Mesothelial cell of epicardium (in vitro differentiated cells): ENCODE data around the gene MRPS34. TPM values are rescaled to one million over a fixed set of nuclear protein-coding genes. Genes with fewer than 3 reads are reported as not detected.

Experiments
- DNase-seq, 2 experiments: peaks; one replicate each; pipeline ENCODE4 v3.0.0; 2021; ENCODE audit warnings: low spot score in 2 of 2; ENCODE audit not compliant: unreplicated experiment in 2 of 2
- H3K27ac Mint-ChIP-seq: 2 replicates; pipeline ENCODE4 v1.8.0; 2021; ENCODE audit warnings: mixed read lengths
- H3K27me3 Mint-ChIP-seq: 2 replicates; pipeline ENCODE4 v1.8.0; 2021; ENCODE audit warnings: low read depth, mixed read lengths
- H3K36me3 Mint-ChIP-seq: 2 replicates; pipeline ENCODE4 v1.8.0; 2021; ENCODE audit warnings: mixed read lengths
- H3K4me1 Mint-ChIP-seq: 2 replicates; pipeline ENCODE4 v1.8.0; 2021; ENCODE audit warnings: mixed read lengths
- H3K4me3 Mint-ChIP-seq: 2 replicates; pipeline ENCODE4 v1.8.0; 2021; ENCODE audit warnings: mild to moderate bottlenecking, moderate library complexity, mixed read lengths
- H3K9me3 Mint-ChIP-seq: 2 replicates; pipeline ENCODE4 v1.8.0; 2021; ENCODE audit warnings: mixed read lengths
- total RNA-seq: library from RNA; stranded (reverse); gene quantifications from 3 replicates; pipeline ENCODE4 v1.2.1, GENCODE V29; 2021
- TF ChIP-seq, protein P1 (sequence below): fragments of 200-600 bp; sonication (generic); IDR thresholded peaks from one replicate; pipeline ENCODE4 v1.5.0; 2021; ENCODE audit warnings: antibody characterized with exemption; ENCODE audit not compliant: unreplicated experiment

Gene MRPS34
- total RNA-seq, 1 donor from 2014 or later = 62.2 TPM

DNA sequence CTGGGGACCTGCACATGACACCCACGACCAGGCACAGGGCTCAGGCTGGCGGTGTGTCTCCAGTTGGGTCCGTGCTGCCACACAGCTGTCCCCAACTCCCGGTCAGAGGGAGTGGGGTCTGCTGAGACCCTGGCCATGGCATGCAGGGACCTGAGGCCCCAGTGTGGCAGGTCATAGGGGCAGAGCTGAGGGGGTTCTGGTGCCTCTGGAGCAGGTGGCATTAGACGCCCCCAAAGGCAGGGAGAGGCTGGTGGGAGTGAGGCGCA lies 14.1 kb upstream of the MRPS34 start:
- Mint-ChIP-seq H3K27me3 (no peaks in the 10 kb centered on the region), H3K36me3 (peaks cover 5% of the 10 kb centered on the region), H3K4me1 (peaks cover 9% of the 10 kb centered on the region), H3K27ac (no peak overlapping the region), H3K4me3 (no peak overlapping the region), H3K9me3 (no peaks in the 10 kb centered on the region)
- TF ChIP-seq, protein P1, sequence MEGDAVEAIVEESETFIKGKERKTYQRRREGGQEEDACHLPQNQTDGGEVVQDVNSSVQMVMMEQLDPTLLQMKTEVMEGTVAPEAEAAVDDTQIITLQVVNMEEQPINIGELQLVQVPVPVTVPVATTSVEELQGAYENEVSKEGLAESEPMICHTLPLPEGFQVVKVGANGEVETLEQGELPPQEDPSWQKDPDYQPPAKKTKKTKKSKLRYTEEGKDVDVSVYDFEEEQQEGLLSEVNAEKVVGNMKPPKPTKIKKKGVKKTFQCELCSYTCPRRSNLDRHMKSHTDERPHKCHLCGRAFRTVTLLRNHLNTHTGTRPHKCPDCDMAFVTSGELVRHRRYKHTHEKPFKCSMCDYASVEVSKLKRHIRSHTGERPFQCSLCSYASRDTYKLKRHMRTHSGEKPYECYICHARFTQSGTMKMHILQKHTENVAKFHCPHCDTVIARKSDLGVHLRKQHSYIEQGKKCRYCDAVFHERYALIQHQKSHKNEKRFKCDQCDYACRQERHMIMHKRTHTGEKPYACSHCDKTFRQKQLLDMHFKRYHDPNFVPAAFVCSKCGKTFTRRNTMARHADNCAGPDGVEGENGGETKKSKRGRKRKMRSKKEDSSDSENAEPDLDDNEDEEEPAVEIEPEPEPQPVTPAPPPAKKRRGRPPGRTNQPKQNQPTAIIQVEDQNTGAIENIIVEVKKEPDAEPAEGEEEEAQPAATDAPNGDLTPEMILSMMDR = no peak
- DNase-seq = no peak

DNA sequence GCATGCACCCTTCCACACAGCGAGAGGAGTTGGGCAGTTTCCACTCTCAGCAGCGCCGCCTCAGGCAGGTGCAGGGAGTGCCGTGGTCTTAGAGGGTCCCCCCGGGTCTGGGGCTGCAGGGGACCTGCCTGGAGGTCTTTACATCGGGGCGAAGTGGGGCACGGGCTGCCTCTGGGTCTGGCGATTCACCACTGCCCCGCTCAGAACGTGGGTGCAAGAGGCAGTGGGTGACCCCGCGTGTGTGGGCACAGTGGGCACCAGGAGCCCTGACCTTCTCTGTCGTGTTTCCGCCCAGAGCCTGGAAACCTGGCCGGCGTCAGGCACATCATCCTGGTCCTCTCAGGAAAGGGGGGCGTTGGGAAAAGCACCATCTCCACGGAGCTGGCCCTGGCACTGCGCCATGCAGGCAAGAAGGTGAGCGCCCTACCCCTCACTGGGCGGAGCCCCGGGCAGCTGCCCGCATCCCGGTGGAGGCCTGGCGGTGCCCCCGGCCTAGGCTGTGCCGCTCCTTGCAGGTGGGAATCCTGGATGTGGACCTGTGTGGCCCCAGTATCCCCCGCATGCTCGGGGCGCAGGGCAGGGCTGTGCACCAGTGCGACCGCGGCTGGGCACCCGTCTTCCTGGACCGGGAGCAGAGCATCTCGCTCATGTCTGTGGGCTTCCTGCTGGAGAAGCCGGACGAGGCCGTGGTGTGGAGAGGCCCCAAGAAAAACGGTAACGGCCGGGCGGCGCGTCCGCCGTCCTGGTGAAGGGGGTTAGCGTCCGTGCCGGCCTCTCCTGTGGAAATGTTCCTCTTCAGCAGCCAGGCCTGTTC lies 13.5 kb upstream of the MRPS34 start:
- TF ChIP-seq, protein P1 = no peak
- Mint-ChIP-seq H3K9me3 (no peaks in the 10 kb centered on the region), H3K27me3 (no peaks in the 10 kb centered on the region), H3K36me3 (peaks cover 5% of the 10 kb centered on the region), H3K4me3 (no peak overlapping the region), H3K27ac (no peak overlapping the region), H3K4me1 (peaks cover 14% of the 10 kb centered on the region)
- DNase-seq = no peak

DNA sequence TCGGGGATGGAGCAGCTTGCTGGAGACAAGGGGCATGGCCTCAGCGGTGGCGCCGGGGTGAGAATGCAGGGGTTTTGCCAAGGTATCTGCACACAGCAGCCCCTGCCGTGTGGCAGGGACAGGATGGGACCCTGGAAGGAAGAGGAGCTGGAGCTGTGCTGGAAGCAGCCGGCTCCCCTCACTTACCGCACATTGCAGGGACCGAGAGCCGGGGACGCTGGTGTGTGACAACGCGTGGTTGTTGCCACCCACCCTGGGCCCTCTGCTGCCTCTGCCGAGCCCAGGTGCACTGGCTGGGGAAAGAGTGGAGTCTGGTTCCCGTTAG lies 12.9 kb upstream of the MRPS34 start:
- no peaks in the 10 kb centered on the region for H3K27me3 Mint-ChIP-seq
- no peaks in the 10 kb centered on the region for H3K9me3 Mint-ChIP-seq
- peaks cover 18% of the 10 kb centered on the region for H3K4me1 Mint-ChIP-seq
- no peak overlapping the region for H3K27ac Mint-ChIP-seq
- no peak overlapping the region for H3K4me3 Mint-ChIP-seq
- TF ChIP-seq, protein P1 = no peak
- peaks cover 5% of the 10 kb centered on the region for H3K36me3 Mint-ChIP-seq
- DNase-seq = no peak

DNA sequence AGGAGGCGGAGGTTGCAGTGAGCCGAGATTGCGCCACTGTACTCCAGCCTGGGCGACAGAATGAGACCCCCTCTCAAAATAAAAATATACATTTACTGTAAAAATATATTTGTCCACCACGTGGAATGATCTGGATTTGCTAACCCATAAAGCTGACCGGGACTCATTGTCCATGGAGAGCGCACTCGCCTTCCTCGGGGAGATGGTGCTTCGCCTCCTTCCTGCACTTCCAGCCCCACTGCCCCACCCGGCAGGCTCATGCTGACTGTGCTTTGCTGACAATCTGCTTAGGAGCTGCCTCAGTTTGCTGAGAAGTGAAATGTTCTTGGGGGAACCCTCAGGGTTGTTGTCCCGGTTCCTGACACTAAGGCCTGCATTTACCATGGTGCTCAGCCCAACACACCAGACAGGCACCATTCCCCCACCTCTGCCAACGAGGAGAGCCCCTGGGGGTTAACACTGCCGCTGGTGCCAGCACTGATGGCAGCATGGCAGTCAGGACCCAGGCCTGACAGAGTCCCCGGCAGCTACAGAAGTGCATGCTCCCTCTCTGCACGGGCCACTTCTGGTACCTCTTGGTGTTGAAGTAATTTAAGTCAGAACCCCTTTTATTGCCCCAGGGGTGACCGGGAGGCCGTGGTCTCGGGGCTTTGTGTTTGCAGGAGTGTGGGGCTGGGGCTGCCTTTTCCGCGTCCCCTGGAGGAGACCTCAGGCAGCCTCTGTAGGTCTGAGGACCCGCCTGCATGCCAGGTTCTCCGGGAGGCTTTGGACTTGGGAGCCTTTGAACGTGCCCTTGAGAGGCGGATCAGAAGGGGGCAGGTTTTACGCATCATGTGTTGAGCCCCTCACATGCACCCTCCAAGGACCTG lies 12.3 kb upstream of the MRPS34 start:
- Mint-ChIP-seq H3K4me1 (peaks cover 18% of the 10 kb centered on the region), H3K4me3 (peak overlapping the region; percentile 63), H3K27ac (peak overlapping the region; percentile 59), H3K27me3 (no peaks in the 10 kb centered on the region), H3K9me3 (no peaks in the 10 kb centered on the region), H3K36me3 (peaks cover 5% of the 10 kb centered on the region)
- TF ChIP-seq, protein P1 = no peak
- no peak for DNase-seq

DNA sequence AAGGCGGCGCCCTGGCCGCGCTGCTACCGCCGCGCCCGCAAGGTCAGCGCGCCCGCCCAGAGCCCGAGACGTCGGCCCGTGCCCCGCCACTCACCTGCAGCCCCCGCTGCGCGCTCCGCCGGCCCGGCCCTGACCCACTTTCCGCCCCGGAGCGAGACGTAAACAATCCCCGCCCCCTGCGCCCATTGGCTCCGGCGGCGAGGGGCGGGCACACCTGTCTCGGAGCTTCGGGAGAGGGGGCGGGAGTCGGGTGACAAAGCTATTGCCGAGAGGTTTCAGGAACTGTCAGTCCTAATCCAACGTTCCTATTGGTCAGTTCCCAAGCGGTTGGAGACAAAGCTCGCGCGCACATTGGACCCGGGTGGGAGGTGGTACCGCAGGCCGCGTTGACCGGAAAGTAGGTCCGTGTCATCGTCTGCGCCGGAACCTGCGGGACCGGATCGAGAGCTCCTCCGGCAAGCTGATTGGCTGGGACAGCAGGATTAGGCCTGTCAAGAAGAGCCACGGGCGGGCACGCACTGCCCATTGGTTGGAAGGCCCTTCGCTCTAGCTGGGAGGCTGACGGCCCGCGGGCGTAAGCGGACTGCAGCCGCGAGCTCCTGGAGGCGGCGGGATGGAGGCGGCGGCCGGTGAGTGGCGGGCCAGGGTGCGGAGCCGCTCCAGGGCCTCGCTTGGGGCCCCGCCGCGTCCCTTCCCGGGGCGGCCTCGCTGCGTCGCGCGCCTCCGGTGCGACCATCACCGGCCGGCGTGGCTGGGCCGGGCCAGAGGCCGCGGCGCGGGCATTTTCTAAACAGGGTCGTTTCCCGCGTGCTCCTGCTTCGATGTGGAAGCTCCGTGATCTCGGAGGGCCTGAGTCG lies 9.7 kb upstream of the MRPS34 start, which contains the start of the genes NUBP2 and SPSB3:
Gene NUBP2, plus strand, starts transcription at position 553 of the 857 bp plus-strand sequence. Its CDS starts 61 bp downstream, at position 614.
Gene SPSB3, minus strand, starts transcription at position 164 of the 857 bp plus-strand sequence. CDS start 1,088 bp downstream, outside the sequence.
- Mint-ChIP-seq H3K36me3 (no peaks in the 10 kb centered on the region), H3K27ac (peak within 1 kb of the TSS; percentile 94), H3K9me3 (no peaks in the 10 kb centered on the region), H3K4me3 (peak within 1 kb of the TSS; percentile 92), H3K4me1 (peaks cover 18% of the 10 kb centered on the region), H3K27me3 (no peaks in the 10 kb centered on the region)
- TF ChIP-seq, protein P1 = no peak
- DNase-seq = peak; percentile 97 to 100
